PFSK-1 (cell line): ENCODE measurements around the gene SLC24A3.

Experiments used
- FOXP2 ChIP-seq: optimal IDR thresholded peaks from 2 replicates; pipeline ENCODE3; 2011; ENCODE audit warnings: borderline replicate concordance, control low read depth, inconsistent platforms; ENCODE audit not compliant: insufficient read depth; ENCODE audit errors: extremely low read length, extremely low read depth
- POLR2AphosphoS5 ChIP-seq: IDR thresholded peaks from 2 replicates; pipeline ENCODE4 v1.6.1; 2012; ENCODE audit warnings: low read depth, mild to moderate bottlenecking, control low read depth, low read length, moderate library complexity
- SIN3A ChIP-seq: IDR thresholded peaks from 2 replicates; pipeline ENCODE4 v1.6.1; 2012; ENCODE audit warnings: mild to moderate bottlenecking, low read length, moderate library complexity, borderline replicate concordance; ENCODE audit not compliant: insufficient read depth
- TAF1 ChIP-seq: IDR thresholded peaks from 2 replicates; pipeline ENCODE4 v1.6.1; 2012; ENCODE audit warnings: low read length, control low read depth, borderline replicate concordance; ENCODE audit not compliant: insufficient read depth
- TF ChIP-seq, protein P1 (sequence below), 2 experiments: IDR thresholded peaks; 2 replicates each; pipeline versions ENCODE4 v1.6.1 to v1.8.0; 2011 to 2012; ENCODE audit warnings: low read depth in 2 of 2, low read length in 2 of 2, control low read depth in 1 of 2, inconsistent platforms in 1 of 2, mild to moderate bottlenecking in 1 of 2, moderate library complexity in 1 of 2; ENCODE audit not compliant: insufficient read depth in 1 of 2

The SLC24A3 gene

DNA sequence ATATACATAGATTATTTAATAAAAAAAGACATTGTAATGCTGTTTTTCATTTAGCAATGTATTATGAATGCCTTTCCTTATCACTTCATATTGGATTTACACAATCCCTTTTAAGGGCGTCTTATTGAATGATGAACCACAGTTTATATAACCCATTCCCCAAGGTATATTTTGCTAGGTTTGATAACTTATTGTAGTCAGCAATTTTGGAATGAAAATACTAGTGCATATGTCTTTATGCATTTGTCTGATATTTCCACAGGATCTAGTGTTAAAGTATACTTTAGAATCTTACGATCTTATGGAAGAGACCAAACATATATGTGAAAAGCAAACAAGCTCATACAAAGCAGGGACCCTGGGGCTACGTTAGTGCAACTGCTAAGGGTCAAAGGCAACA is 365.2 kb downstream of the SLC24A3 start:
- TF ChIP-seq SIN3A (no peak), POLR2AphosphoS5 (no peak), TAF1 (no peak), FOXP2 (no peak)
- TF ChIP-seq, protein P1, sequence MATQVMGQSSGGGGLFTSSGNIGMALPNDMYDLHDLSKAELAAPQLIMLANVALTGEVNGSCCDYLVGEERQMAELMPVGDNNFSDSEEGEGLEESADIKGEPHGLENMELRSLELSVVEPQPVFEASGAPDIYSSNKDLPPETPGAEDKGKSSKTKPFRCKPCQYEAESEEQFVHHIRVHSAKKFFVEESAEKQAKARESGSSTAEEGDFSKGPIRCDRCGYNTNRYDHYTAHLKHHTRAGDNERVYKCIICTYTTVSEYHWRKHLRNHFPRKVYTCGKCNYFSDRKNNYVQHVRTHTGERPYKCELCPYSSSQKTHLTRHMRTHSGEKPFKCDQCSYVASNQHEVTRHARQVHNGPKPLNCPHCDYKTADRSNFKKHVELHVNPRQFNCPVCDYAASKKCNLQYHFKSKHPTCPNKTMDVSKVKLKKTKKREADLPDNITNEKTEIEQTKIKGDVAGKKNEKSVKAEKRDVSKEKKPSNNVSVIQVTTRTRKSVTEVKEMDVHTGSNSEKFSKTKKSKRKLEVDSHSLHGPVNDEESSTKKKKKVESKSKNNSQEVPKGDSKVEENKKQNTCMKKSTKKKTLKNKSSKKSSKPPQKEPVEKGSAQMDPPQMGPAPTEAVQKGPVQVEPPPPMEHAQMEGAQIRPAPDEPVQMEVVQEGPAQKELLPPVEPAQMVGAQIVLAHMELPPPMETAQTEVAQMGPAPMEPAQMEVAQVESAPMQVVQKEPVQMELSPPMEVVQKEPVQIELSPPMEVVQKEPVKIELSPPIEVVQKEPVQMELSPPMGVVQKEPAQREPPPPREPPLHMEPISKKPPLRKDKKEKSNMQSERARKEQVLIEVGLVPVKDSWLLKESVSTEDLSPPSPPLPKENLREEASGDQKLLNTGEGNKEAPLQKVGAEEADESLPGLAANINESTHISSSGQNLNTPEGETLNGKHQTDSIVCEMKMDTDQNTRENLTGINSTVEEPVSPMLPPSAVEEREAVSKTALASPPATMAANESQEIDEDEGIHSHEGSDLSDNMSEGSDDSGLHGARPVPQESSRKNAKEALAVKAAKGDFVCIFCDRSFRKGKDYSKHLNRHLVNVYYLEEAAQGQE (IDR thresholded peaks at IDR 0.05; ENCODE audit: insufficient read depth in 1 of 2, low read depth in 2 of 2, low read length in 2 of 2), result no peak

DNA sequence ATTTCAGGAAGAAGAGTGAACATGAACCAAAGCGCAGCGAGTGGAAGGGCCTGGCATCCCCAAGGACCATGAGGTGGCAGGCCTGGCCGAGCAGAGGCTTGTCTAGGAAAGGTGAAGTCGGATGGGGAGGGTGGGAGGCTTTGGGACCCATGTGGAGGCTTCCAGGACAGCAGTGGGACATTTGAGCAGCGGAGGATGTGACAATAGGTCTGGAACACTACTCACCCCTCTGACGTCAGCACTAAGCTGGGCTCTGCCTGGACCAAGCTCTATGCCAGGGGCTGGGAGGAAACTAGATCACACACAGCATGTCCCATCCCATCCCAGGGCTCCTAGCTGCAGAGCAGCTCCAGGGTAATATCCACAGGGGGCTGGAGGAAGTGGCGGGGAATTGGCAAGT is 370.3 kb downstream of the SLC24A3 start:
- TF ChIP-seq FOXP2, result no peak
- TF ChIP-seq TAF1, result no peak
- TF ChIP-seq, protein P1 (IDR thresholded peaks at IDR 0.05; ENCODE audit: insufficient read depth in 1 of 2, low read depth in 2 of 2, low read length in 2 of 2), result no peak
- no peak for TF ChIP-seq SIN3A
- no peak for TF ChIP-seq POLR2AphosphoS5

DNA sequence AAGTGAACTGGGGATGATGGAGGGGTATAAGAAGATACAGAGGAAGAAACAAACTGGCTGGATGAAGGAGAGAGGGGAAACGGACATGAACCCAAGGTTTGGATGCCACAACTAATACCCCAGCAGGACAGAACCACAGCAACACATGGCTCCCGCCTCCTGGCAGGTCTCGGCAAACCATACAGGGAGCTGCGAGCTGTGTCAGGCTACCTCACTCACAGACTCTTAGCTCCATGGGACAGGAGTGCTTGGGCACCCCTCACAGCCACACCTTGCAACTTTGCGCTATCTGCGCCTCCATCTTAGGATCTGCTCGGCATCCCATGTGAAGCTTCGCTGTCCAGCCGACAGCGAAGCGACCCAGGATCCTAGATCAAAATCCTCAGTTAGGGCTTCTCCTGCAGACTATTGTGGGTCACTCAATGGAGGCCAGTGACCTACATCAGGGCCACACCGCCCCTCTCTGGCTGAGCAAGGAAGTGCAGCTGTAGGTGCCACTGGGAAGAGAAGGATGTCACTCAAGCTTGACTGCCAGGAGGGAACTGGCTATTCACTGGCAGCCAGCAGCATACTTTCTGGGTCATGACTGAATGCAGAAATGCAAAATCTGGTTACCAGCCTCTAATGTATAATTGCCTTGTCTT is 371.2 kb downstream of the SLC24A3 start:
- no peak for TF ChIP-seq FOXP2
- TF ChIP-seq, protein P1 (IDR thresholded peaks at IDR 0.05; ENCODE audit: insufficient read depth in 1 of 2, low read depth in 2 of 2, low read length in 2 of 2), result no peak
- TF ChIP-seq POLR2AphosphoS5, result no peak
- TF ChIP-seq SIN3A, result no peak
- TF ChIP-seq TAF1, result no peak

DNA sequence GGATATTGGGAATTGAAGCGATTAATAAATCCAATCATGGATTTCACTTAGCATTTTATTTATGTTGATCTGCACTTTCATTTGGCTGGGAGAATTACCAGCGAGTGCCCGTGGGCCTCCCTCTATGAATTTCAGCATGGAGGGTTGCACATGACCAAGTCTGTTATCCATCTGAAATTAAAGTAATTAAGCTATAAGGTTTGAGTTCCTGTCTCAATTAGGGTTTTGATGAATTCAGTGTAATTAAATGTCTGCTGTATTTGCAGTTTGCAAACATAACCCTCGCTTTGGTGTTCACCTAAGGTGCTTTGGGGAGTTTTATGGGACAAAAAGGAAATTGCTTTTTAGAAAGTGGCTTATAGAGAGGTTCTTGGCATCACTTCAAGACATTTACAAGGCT is 375.8 kb downstream of the SLC24A3 start:
- no peak for TF ChIP-seq FOXP2
- TF ChIP-seq, protein P1 (IDR thresholded peaks at IDR 0.05; ENCODE audit: insufficient read depth in 1 of 2, low read depth in 2 of 2, low read length in 2 of 2), result no peak
- no peak for TF ChIP-seq TAF1
- TF ChIP-seq SIN3A, result no peak
- no peak for TF ChIP-seq POLR2AphosphoS5

DNA sequence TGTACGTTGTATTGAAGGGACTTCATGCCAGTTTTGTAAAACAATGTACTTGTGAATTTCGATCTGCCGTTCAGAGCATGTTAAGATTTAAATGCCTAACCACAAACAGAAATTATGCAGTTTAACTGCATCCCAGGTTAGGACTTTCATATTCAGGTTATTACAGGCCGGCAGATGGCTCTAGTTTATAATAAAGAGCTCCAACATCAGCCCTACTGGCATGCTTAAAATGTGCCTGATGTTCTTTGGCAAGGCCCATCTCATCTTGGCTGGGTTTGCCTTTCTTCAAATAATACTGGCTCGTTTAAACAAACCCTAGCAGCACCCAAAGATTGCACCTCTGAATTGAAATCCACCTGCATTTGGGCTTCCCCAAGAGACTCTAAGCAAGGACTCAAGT is 376.3 kb downstream of the SLC24A3 start:
- no peak for TF ChIP-seq TAF1
- TF ChIP-seq, protein P1 (IDR thresholded peaks at IDR 0.05; ENCODE audit: insufficient read depth in 1 of 2, low read depth in 2 of 2, low read length in 2 of 2), result no peak
- TF ChIP-seq FOXP2, result no peak
- no peak for TF ChIP-seq SIN3A
- TF ChIP-seq POLR2AphosphoS5, result no peak
